GM19452 (cell line): ENCODE measurements around the gene PYCR2.

Experiments
- ATAC-seq: cut with Tn5 transposase; IDR thresholded peaks from one replicate; pipeline ENCODE4 v1.9.1; 2021; ENCODE audit not compliant: unreplicated experiment

Gene PYCR2

DNA sequence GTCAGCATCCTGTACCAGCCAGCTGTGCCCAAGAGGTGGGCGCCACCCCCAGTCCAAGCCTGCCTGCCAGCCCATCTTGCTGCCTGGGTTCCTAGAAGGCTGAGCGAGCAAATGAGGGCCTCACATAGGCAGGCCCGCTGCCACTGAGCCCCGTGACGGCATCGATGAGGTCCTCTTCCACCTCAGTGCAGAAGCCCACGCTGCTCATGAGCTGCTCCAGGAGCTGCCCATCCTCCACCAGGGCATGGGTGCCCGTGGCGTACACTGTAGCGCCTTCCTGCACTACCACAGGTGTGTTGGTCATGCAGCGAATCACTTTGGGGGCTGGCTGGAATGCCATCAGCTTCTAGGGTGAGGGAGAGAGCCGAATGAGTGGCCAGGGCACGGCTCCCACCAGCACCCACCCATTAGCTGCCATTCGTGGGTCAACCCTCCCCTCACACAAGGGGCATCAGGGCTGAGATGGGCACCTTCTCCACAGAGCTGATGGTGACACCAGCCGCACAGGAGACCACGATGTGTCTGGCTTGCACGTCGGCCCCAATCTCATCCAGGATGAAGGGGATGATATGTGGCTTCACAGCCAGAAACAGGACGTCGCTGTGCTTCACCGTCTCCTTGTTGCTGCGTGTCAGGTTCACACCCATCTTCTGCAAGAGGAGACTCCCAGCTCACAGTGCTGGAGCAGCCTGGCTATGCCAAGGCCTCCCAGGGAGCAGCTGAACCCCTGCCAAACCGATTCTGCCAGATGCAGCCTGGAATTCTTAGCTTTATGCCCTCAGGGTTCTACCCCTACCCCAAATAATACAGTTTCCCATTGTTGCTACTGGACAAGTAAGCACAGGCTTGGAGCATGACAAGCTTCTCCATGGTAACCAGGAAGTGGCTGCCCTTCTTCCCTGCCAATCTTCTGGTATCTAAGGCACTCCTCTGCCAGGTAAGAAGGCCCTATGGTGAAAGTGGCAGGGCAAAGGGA is 2.0 kb downstream of the PYCR2 start:
- ATAC-seq, result no peak

DNA sequence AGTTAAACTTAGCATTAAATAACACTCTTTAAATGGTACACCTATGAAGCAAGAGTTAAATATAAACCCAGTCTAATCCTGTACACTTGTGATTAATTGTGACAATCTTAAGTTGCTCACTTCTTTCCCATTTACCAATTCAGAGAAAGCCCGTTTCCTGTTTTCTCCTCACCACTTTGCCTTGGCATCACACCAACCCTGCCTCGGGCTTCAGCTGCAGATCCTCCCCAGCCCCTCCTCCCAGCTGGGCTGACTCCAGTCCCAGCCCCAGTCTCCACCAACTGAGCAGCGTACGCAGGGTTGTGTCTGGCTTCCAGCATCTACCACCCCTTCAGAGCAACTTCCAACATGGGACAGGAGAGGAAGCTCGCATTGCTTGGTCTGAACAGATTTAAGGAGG is 4.1 kb downstream of the PYCR2 start:
- ATAC-seq, result no peak

DNA sequence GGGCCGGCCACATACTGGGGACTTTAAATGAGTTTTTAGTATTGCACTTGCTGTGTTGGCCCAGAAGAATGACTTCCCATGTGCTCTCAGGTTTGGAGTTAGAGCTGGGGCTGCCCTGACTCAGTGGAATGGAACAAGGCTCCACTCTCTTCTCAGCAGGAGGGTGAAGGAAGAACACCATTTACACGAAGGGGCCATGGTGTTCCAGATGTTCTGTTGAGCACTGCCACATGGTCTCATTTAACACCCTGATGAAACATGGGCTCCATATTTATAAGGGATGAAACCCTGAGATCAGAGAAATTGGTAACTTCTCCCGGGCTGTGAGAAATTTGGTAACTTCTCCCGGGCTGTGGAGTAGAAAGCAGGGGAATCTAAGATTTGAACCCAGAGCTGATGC is 5.8 kb downstream of the PYCR2 start:
- no peak for ATAC-seq

DNA sequence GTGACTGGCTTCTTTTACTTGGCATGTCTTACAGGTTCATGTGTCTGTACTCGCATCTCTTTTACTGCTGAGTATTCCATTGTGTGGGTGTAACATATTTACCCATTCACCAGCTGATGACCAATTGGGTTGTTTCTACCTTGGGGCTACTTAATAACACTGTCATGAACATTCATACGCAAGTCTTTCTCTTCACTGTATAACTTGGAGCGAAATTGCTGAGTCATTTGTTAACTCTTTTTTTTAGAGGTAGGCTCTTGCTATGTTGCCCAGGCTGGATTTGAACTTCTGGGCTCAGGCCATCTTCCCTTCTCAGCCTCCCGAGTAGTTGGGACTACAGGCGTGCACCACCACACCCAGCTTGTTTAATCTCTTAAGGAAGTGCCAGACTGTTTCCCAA is 6.5 kb downstream of the PYCR2 start:
- no peak for ATAC-seq

DNA sequence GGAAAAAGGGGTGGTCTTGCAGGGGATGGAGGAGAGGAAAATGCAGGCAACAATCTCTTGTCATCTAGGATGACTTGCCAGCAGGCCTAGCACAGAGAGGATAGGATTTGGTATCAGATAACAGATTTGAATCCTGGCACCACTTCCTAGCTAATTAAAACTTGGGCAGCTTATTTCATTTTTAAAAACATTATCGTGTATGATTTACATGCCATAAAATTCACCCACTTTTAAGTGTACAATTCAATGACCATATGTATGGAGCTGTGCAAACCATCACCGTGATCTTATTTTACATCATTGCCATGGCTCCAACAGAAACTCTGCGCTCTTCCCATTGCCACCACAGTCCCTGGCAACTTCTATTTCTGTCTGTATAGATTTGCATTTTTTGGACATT is 6.9 kb downstream of the PYCR2 start:
- no peak for ATAC-seq

DNA sequence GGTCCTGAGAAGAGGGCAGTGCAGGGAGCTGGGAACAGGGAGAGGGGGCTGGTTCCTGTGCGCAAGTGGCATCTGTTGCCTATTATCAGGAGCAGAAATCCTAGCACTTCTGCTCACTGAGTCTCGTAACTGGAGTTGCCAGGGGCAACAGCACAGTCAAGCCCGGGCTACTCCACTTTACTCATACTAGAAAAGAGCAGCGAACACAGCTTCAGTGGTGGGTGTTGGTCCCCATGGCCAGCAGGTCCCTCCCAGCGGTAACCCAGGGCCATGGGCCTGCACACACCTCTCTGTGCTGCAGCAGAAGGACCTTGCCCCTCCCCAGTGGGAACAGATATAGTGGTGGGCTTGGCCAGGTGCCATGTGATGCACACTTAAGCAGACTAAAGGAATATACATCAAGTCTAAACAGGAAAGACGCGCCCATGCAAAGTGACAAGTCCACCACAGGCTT is 8.5 kb downstream of the PYCR2 start:
- no peak for ATAC-seq

DNA sequence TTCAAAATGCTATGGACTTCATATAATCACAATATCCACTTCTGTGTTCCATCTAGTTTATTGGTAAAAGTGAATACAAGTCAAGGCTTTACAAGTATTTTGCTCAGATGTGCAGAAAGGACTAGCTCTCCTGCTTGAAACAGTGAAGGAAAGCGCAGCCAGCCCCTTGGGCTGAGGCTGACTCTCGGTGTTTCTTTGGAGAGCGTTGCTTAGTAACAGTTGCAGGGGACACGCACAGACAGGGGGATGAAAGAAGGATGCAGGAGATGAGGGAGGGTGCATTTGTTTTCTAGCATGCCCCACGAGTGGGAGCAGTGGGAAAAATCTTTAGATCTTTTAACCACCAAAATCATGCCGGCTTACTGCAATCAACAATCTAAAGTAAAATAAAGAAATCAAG is 9.1 kb downstream of the PYCR2 start:
- ATAC-seq, result no peak

DNA sequence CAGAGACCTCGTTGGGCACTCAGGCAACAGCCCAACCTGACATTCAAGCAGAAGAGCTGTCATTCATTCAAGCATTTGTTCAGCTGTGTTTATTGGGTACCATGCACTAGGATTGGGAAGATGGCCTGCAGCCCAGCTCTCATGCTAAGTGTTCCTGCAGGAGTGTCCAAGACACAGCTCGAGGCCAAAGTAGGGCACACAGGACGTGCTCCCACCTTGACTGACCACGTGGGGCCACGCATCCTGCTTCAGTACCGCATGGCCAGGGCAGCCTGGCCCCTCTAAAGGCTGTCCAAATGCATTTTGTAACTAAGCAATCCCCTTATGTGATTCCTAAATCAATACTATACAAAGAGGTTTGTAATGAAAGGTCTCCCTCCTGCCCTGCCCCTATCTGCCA is 9.7 kb downstream of the PYCR2 start:
- no peak for ATAC-seq

DNA sequence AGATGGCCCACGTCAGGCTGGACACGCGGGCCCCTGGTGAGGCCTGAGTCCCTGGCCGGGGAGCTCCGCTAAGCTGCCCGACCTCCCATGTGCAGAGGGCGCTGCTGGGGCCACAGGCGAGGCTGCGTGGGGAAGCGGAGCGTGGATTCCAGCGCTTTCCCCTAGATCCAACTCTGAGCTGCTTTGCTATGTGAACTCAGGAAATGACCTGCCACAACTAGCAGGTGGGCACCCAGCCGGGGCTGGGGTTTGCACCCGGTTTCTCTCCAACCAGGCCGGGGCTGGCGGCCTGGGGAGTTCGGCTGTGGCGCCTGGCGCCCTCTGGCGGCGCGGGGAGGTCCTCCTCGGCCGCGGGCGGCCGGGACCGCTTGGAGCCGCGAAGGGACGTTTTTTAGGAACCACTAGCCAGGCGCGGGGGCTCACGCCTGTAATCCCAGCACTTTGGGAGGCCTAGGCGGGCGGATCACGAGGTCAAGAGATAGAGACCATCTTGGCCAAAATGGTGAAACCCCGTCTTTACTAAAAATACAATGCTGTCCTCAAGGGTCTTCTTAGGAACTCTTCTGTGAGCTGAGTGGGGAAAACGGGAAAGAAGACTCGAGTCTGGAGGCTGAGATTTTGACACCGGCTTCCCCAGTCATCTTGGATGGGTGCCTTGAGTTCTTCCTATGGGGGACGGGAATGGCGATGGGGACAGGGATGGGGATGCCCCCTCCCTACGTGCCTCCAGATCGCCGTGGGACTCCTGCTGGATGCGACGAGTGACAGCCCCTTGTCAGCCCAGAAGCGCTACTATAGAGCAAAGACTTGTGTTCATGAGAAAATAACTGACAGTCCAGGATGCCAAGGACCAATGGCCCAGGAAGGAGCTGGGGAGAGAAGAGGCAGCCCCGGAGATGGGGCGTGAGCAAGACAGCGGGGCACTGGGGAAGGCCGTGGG is 12.6 kb downstream of the PYCR2 start:
- peak; percentile 89 for ATAC-seq

DNA sequence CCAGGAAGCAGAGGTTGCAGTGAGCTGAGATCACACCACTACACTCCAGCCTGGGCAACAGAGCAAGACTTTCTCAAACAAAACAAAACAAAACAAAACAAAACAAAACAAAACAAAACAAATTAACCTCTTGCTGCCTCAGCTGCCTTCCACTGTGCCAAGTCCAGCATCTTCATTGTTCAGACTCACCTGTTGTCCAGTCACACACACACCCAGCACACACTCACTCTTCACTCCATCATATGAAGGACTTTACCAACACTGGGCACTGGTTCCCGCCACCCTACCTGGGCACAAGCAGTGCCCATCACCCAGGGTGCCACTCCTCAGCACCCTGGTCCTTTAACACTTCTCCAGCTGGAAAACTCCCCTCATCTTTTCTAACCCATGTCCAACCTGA is 14.6 kb downstream of the PYCR2 start:
- ATAC-seq, result no peak

DNA sequence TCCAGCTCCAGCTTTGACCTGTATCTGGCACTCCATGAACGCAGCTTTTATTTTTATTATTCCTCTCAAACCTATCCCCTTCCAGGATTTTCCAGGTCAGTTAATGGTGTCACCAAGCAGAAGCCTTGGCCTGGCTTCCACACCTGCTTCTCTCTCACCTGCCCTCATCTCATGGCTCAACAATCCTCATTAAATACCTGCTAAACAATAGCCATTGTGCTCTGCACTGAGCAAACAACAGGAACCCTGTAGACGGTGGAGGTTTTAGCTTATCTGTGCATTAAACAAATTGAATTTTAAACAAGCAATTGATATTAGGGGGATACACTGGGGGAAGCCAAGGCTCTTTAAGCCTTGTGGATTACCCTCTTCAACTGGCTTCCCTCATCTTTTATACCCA is 15.3 kb downstream of the PYCR2 start:
- ATAC-seq, result no peak

DNA sequence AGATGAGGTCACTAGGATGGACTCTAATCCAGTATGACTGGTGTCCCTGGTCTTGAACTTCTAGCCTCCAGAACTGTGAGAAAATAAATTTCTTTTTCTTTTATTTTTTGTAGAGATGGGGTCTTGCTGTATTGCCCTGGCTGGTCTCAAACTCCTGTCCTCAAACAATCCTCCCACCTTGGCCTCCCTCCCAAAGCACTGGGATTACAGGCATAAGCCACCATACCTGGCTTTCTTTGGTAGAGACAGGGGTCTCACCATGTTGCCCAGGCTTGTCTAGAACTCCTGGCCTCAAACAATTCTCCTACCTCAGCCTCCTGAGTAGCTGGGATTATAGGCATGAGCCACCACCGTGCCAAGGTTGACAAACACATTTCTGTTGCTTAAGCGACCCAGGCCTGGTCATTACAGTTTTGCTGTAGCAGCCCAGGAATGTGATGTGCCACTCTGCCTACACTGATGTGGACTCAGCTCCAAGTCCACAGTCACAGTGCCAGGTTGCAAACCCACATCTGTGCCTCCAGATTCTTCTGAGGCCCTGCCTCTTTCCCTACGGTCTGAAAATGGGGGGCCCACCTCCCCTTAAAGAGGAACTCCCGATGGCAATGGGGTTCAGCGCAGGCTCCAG is 15.9 kb downstream of the PYCR2 start:
- no peak for ATAC-seq

DNA sequence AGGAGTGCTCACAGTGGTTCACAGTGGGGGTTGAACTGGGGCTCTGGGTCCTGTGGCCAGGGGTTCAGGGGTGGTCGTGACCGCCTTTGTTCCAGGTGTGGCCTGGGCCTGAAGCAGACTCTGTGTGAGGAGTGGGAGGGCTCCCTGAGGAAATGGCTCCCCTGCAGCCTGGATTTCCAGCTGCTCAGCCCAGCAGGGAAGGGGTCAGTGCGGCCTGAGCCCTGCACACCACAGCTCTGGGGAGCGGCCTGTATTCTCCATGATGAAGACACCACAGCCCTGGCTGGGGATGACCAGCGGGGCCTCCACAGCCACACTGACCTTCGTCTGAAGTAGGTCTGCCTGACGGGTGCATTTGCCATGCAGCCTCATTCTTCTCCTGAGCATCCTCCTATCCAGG is 16.7 kb downstream of the PYCR2 start:
- no peak for ATAC-seq

DNA sequence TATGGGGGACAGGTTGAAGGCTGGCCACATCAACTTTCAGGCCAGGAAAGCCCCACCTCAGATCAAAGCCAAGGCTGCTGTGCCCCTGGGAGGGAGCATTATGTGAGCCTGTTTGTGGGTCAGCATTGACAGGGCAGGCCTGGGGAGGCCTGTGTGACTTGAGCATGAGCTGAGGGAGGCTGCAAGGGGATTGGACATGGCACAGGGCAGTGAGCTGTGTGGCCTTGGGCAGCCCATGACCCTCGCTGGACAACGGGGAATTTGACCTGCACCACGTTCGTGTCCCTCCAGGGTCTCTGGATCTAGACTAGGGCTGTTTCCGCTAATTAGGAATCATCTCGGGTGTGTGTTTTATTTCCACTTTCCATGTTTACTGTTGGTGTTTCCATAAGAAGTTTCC is 17.6 kb downstream of the PYCR2 start:
- no peak for ATAC-seq

DNA sequence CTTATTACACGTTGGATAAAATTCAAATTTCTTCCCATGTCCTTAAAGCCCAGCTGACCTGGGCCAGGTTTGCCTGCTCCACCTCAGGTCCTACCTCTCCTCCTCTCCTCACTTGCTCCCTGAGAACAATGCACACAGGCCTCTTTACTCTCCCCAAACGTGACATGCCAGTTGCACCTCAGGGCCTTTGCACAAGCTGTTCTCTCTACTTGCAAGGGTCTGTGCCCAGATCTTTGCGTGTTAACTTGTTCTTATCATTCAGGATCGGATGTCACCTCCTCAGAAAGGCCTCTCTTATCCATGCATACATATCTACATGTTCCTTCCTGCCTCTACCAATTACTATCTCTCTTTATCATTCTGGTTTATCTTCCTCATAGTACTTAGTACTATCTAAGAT is 20.4 kb downstream of the PYCR2 start:
- no peak for ATAC-seq

DNA sequence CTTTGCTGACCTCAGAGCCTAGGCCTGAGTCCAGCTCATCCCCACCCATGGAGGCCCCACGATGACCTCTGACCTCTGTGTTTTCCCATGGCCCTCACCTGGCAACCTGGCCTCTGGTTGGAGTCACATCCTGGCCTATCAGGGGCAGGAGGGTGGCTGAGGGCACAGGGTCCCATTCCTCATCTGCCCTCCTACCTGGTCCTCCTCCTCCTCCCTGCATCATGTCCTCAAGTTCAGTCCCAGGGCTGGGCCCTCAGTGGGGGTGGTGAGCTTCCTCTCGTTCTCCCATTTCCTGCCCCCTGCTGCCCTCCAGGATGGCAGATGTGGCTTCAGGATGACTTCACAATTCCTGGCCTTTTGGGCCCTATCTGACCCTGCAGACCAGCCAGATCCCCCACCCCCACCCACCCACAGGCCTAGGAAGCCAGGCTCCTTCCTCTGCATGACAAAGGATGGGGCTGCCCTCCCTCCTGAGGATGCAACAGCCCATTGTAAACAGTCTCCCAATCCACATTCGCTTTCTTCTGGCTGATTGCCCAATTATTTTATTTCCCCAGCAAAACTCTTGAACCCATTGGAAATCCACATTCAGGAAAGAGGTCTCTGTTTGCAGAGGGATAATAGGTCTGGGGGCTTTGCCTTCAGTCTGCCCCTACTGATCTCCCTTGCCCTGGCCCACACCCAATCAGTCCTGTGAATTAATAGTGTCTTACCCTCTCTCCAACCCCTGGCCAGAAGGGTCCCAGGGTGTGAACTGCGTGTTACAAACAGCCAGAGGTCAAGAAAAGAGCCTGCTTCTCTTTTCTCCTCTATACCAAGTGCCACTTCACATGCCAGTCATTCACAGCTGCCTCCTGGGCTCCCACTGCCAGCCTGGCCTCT is 24.8 kb downstream of the PYCR2 start:
- no peak for ATAC-seq

DNA sequence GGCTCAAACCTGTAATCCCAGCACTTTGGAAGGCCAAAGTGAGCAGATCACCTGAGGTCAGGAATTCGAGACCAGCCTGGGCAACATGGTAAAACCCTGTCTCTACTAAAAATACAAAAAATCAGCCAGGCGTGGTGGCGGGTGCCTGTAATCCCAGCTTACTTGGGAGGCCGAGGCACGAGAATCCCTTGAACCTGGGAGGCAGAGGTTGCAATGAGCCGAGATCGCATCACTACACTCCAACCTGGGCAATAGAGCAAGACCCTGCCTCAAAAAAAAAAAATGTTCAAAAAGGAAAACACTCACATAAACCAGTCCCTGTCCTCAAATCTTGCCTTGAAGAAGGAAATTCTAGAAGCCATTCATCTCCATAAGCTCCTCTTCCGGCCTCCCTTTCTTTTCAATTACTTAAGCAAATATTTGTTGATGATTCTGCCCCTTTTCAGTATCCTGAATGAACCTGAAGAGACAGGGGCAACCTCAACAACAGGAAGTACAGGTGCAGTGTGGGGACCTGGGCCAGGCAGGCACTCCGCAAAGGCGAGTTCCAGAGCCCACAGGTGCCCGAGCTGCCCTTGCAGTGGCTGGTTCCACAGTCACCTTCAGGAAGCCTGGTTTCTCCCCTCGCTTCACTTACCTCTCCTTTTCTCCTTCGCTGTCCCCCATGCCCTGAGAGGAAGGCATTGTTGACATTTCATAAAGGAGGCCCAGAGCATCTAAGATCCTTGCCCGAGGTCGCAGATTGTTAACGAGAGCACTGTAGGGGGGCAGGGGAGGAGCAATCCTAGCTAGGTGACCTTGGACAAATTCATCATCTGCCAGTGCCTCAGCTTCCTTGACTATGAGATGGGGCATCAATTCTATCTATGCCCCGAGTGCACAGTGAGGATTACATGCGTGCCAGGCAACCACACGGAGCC is 26.2 kb downstream of the PYCR2 start:
- ATAC-seq, result no peak

DNA sequence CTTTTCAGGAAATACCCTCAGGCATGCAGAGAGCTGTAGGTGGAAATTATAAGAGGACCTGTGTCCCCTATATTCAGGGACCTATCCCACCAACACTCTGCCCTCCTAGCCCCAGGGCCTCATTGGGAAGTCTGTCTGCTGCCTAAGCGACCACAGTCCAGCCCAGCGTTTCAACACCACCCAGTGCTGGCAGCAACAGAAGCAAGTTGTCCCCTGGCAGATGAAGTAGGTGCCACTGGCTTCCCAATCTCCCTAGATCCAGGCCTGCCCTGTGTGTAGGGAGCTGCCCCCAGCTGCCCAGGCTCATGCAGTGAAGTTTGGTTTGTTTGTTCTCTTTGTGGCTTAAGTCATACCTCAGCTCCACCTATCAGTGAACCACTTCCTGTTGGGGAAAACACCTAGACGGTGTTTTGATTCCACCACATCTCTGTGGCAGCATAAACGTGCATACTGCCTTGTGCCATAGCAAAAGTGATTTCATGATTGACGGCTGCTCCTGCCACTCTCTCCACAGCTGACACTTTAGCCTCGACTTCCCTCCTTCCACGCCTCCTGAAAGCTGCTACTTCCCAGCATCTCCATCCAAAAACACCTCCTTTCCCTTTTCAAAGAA is 27.0 kb downstream of the PYCR2 start:
- ATAC-seq, result peak; percentile 100

DNA sequence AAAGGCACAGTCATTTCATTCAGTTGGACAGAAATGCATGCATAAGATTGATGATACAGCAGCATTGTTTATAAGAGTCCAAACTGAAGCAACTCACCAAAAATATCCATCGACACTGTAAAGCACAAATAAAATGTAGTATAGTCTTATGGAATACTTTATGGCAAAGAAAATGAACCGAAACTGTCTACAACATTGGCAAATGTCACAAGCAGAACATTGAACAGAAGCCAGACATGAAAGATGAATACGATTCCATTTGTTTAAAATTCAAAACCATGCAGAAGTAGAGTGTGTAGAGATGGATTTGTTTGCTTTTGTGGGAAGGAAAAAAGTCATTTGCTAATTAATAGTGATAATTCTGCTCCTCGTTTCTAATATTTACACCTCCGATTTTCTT is 27.6 kb downstream of the PYCR2 start:
- ATAC-seq, result no peak
